OCI-LY3 (cell line): ENCODE data around the gene SLC13A1.

ENCODE experiments used
- EZH2phosphoT487 ChIP-seq: fragments of 200-600 bp; shearing (Covaris generic); IDR thresholded peaks from 2 replicates; pipeline ENCODE4 v1.6.1; 2018; ENCODE audit warnings: antibody characterized with exemption, mixed run types, low read depth
- TF ChIP-seq, protein P1 (sequence below): fragments of 200-600, 300-600 bp; sonication (generic); IDR thresholded peaks from 2 replicates; pipeline ENCODE4 v1.5.1; 2014; ENCODE audit warnings: antibody characterized with exemption, low read length, low read depth

DNA sequence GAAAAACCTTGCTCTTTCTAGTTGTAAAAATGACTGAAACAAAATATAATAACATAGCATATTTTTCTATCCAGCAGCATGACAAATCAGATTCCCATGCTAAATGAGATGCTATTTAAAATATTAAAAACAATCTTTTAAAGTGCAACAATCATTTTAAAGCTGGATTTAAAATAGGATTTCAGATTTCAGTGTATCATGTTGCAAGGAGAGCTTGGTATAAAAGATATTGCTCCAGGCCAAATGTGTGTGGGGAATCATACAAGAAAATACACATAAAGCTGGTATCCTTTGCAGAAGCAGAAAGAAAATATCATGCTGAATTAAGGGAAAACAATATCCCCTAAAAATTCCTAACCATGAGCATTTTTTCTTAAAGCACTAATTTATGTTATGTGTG, 42.2 kb downstream of the SLC13A1 start:
- TF ChIP-seq, protein P1, sequence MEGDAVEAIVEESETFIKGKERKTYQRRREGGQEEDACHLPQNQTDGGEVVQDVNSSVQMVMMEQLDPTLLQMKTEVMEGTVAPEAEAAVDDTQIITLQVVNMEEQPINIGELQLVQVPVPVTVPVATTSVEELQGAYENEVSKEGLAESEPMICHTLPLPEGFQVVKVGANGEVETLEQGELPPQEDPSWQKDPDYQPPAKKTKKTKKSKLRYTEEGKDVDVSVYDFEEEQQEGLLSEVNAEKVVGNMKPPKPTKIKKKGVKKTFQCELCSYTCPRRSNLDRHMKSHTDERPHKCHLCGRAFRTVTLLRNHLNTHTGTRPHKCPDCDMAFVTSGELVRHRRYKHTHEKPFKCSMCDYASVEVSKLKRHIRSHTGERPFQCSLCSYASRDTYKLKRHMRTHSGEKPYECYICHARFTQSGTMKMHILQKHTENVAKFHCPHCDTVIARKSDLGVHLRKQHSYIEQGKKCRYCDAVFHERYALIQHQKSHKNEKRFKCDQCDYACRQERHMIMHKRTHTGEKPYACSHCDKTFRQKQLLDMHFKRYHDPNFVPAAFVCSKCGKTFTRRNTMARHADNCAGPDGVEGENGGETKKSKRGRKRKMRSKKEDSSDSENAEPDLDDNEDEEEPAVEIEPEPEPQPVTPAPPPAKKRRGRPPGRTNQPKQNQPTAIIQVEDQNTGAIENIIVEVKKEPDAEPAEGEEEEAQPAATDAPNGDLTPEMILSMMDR, result no peak
- no peak for TF ChIP-seq EZH2phosphoT487
